ENCODE results near the gene SPTBN1. TPM values are rescaled to one million over a fixed set of nuclear protein-coding genes. Genes with fewer than 3 reads are reported as not detected.

SPTBN1 gene
- polyA plus RNA-seq, 4 donors: 27.1 to 195 (median 51.1) TPM

DNA sequence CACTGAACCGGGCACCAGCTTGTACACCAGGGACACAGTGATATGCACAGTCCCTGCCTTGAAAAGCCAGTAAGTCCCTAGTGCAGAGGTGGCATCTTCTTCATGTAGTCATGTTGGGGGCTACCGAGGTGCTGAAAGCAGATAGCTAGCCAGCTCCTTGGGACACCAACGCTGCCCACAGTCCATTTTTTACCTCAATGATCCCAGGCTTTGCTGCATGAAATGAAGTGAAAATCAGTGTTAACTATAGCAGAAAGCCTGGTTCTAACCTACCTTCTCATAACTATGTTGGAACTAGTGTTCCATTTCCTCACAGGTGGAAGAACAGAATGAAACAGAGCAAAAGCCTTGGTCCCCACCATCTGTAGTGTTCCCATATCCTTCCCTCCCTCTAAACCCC is 200.7 kb downstream of the SPTBN1 start:
- peaks cover 30 to 55% (median 40%) of the 10 kb centered on the region in 3 donors for H3K36me3 ChIP-seq (ENCODE audit: control insufficient read depth in 3 of 3, insufficient read depth in 2 of 3, low read depth in 1 of 3, low read length in 3 of 3)
- FAIRE-seq: no peak
- no peak for DNase-seq
- H3K27me3 ChIP-seq (ENCODE audit: control insufficient read depth in 3 of 3, insufficient read depth in 3 of 3, low read length in 3 of 3): no peaks in the 10 kb centered on the region
- H3K27ac ChIP-seq (ENCODE audit: low read depth in 1 of 3, low read length in 2 of 3): no peak overlapping the region
- H3K4me3 ChIP-seq (ENCODE audit: low read depth in 1 of 3, low read length in 3 of 3): no peak overlapping the region
- no peaks in the 10 kb centered on the region for H3K9me3 ChIP-seq (ENCODE audit: control insufficient read depth in 2 of 2, insufficient read depth in 1 of 2, low read depth in 1 of 2, low read length in 1 of 2)
- no peaks in the 10 kb centered on the region for H3K4me1 ChIP-seq (ENCODE audit: control insufficient read depth in 3 of 3, insufficient read depth in 2 of 3, low read depth in 1 of 3, low read length in 2 of 3)
- WGBS, 3 donors: 93 to 98% (median 98%) methylated on average over 3 of the region's 3 CpGs

DNA sequence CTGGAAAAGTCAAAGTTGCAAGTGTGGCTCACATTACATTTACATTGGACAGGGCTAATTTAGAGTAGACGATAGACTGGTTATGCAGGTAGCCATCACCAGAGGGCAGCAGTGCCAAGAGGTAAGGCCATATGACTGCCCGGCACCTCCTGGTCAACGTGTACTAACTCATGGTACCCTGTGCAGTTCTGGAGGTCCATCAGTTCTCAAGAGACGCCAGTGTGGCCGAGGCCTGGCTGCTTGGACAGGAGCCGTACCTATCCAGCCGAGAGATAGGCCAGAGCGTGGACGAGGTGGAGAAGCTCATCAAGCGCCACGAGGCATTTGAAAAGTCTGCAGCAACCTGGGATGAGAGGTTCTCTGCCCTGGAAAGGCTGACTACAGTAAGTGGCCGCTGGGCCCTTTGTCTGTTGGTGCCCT is 201.5 kb downstream of the SPTBN1 start:
- 84 to 87% (median 86%) methylated on average over 12 of the region's 12 CpGs for WGBS, 3 donors
- no peaks in the 10 kb centered on the region for H3K9me3 ChIP-seq (ENCODE audit: control insufficient read depth in 2 of 2, insufficient read depth in 1 of 2, low read depth in 1 of 2, low read length in 1 of 2)
- H3K27ac ChIP-seq (ENCODE audit: low read depth in 1 of 3, low read length in 2 of 3): peak overlapping the region in 1 of 3 donors; percentile 5
- H3K27me3 ChIP-seq (ENCODE audit: control insufficient read depth in 3 of 3, insufficient read depth in 3 of 3, low read length in 3 of 3): no peaks in the 10 kb centered on the region
- H3K4me1 ChIP-seq (ENCODE audit: control insufficient read depth in 3 of 3, insufficient read depth in 2 of 3, low read depth in 1 of 3, low read length in 2 of 3): no peaks in the 10 kb centered on the region
- FAIRE-seq: no peak
- DNase-seq: peak; percentile 51 to 53
- H3K4me3 ChIP-seq (ENCODE audit: low read depth in 1 of 3, low read length in 3 of 3): no peak overlapping the region
- peaks cover 27 to 60% (median 42%) of the 10 kb centered on the region in 3 donors for H3K36me3 ChIP-seq (ENCODE audit: control insufficient read depth in 3 of 3, insufficient read depth in 2 of 3, low read depth in 1 of 3, low read length in 3 of 3)

DNA sequence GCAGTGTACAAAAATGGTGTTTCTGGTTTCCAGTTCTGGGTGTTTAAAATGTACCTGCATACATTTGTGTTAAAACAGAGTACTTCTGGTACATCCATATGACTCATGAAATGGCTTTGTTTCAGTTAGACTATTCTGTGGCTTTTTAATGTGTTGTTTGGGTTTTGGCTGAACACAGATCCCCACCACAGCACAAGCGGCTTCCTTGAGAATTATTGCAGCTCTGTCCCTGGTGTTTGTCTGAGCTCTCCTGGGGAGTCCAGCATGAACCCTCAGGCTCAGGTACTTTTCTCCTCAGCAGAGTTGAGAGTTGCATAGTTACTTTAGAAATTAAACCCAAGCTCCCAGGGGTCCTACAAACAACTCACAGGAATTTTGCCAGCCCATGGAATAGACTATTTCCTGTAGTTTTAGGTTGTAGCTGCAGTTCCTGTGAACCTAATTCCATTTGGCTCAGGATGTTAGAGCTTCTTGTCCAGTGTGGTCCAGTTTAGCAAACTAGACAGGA is 202.5 kb downstream of the SPTBN1 start:
- Histone ChIP-seq H3K36me3 (ENCODE audit: control insufficient read depth in 3 of 3, insufficient read depth in 2 of 3, low read depth in 1 of 3, low read length in 3 of 3) (peaks cover 27 to 62% (median 49%) of the 10 kb centered on the region in 3 donors), H3K9me3 (ENCODE audit: control insufficient read depth in 2 of 2, insufficient read depth in 1 of 2, low read depth in 1 of 2, low read length in 1 of 2) (no peaks in the 10 kb centered on the region), H3K27ac (ENCODE audit: low read depth in 1 of 3, low read length in 2 of 3) (no peak overlapping the region), H3K4me3 (ENCODE audit: low read depth in 1 of 3, low read length in 3 of 3) (no peak overlapping the region), H3K4me1 (ENCODE audit: control insufficient read depth in 3 of 3, insufficient read depth in 2 of 3, low read depth in 1 of 3, low read length in 2 of 3) (no peaks in the 10 kb centered on the region), H3K27me3 (ENCODE audit: control insufficient read depth in 3 of 3, insufficient read depth in 3 of 3, low read length in 3 of 3) (no peaks in the 10 kb centered on the region)
- FAIRE-seq: no peak
- DNase-seq: no peak
- WGBS, 3 donors: 67 to 78% (median 77%) methylated on average over 1 of the region's 1 CpG

DNA sequence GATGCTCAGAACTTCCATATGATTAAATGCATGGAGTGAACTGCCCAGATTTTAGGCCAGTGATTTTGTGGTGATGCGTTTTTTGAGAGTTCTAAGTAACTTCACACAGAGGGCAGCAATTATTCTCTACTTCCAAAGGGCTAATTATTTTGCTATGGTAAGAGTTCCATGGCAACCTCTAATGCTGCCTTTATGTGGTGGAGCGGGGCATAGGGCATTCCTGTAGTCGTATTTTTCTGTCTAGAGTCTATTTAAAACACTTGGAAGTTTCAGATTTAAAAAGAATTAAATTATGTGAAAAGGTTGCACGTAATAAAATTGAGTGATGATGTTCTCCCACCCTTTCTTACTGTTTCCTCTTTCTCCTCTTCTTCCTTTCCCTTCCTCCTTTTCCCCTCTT is 203.4 kb downstream of the SPTBN1 start:
- DNase-seq (no peak), FAIRE-seq (no peak)
- no peaks in the 10 kb centered on the region for H3K9me3 ChIP-seq (ENCODE audit: control insufficient read depth in 2 of 2, insufficient read depth in 1 of 2, low read depth in 1 of 2, low read length in 1 of 2)
- WGBS, 3 donors: 87 to 91% (median 90%) methylated on average over 4 of the region's 4 CpGs
- H3K4me1 ChIP-seq (ENCODE audit: control insufficient read depth in 3 of 3, insufficient read depth in 2 of 3, low read depth in 1 of 3, low read length in 2 of 3): no peaks in the 10 kb centered on the region
- no peak overlapping the region for H3K27ac ChIP-seq (ENCODE audit: low read depth in 1 of 3, low read length in 2 of 3)
- no peak overlapping the region for H3K4me3 ChIP-seq (ENCODE audit: low read depth in 1 of 3, low read length in 3 of 3)
- H3K27me3 ChIP-seq (ENCODE audit: control insufficient read depth in 3 of 3, insufficient read depth in 3 of 3, low read length in 3 of 3): no peaks in the 10 kb centered on the region
- H3K36me3 ChIP-seq (ENCODE audit: control insufficient read depth in 3 of 3, insufficient read depth in 2 of 3, low read depth in 1 of 3, low read length in 3 of 3): peaks cover 28 to 58% (median 49%) of the 10 kb centered on the region in 3 donors

DNA sequence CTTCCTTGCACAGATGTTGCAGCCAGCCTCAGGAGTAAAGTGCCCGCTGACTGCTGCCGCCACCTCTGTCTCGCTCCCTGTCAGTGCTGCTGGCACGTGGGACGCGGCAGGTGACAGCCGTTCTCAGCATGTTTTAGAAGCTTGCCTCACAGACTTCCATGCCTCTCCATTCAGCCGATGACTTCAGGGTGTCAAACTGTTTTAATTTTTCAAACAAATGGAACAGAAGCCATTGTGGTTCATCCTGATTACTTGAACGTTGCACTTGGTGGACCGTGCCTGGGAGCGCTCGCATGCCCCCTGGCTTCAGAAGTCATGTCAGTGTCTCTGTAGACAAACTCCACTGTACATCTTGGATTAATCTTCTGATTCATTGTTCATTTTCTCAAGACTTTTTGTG is 204.6 kb downstream of the SPTBN1 start:
- Histone ChIP-seq H3K27ac (ENCODE audit: low read depth in 1 of 3, low read length in 2 of 3) (no peak overlapping the region), H3K4me1 (ENCODE audit: control insufficient read depth in 3 of 3, insufficient read depth in 2 of 3, low read depth in 1 of 3, low read length in 2 of 3) (peaks cover 0 to 6% (median 4%) of the 10 kb centered on the region in 3 donors), H3K9me3 (ENCODE audit: control insufficient read depth in 2 of 2, insufficient read depth in 1 of 2, low read depth in 1 of 2, low read length in 1 of 2) (no peaks in the 10 kb centered on the region), H3K27me3 (ENCODE audit: control insufficient read depth in 3 of 3, insufficient read depth in 3 of 3, low read length in 3 of 3) (no peaks in the 10 kb centered on the region), H3K4me3 (ENCODE audit: low read depth in 1 of 3, low read length in 3 of 3) (no peak overlapping the region), H3K36me3 (ENCODE audit: control insufficient read depth in 3 of 3, insufficient read depth in 2 of 3, low read depth in 1 of 3, low read length in 3 of 3) (peaks cover 22 to 52% (median 42%) of the 10 kb centered on the region in 3 donors)
- 88 to 92% (median 90%) methylated on average over 12 of the region's 12 CpGs for WGBS, 3 donors
- FAIRE-seq (no peak), DNase-seq (no peak)

DNA sequence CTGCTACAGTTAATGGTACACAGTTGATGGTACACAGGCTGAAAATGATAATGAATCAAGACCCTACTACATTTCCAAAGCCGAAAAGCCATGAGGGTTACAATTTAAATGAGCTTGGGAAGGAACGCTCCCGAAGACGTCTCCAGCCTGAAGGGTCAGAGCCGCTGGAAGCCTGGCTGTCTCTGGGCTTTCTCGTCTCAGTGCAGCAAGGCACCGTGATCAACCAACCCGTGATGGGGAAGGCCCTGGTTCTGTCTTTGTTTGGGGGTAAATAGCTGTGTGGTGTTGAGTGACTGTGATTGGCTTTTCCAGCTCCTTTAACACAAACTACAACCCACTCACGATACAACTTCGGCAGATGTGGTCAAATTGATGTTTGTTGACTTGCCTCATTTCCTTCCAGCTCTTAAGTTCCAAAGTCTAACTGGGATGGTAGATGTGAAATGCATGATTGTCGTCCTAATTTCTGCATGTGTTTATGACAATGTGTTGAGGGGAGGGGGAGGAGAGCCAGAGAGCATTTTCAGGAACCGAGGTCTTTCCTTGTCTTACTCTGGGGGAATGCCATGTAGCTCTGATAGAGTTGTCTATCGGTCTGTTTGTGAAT is 207.4 kb downstream of the SPTBN1 start:
- H3K27me3 ChIP-seq (ENCODE audit: control insufficient read depth in 3 of 3, insufficient read depth in 3 of 3, low read length in 3 of 3): no peaks in the 10 kb centered on the region
- 79 to 90% (median 83%) methylated on average over 13 of the region's 13 CpGs for WGBS, 3 donors
- peaks cover 23 to 61% (median 39%) of the 10 kb centered on the region in 3 donors for H3K36me3 ChIP-seq (ENCODE audit: control insufficient read depth in 3 of 3, insufficient read depth in 2 of 3, low read depth in 1 of 3, low read length in 3 of 3)
- no peaks in the 10 kb centered on the region for H3K9me3 ChIP-seq (ENCODE audit: control insufficient read depth in 2 of 2, insufficient read depth in 1 of 2, low read depth in 1 of 2, low read length in 1 of 2)
- FAIRE-seq (no peak), DNase-seq (no peak)
- peaks cover 0 to 8% (median 7%) of the 10 kb centered on the region in 3 donors for H3K4me1 ChIP-seq (ENCODE audit: control insufficient read depth in 3 of 3, insufficient read depth in 2 of 3, low read depth in 1 of 3, low read length in 2 of 3)
- H3K4me3 ChIP-seq (ENCODE audit: low read depth in 1 of 3, low read length in 3 of 3): no peak overlapping the region
- H3K27ac ChIP-seq (ENCODE audit: low read depth in 1 of 3, low read length in 2 of 3): no peak overlapping the region

DNA sequence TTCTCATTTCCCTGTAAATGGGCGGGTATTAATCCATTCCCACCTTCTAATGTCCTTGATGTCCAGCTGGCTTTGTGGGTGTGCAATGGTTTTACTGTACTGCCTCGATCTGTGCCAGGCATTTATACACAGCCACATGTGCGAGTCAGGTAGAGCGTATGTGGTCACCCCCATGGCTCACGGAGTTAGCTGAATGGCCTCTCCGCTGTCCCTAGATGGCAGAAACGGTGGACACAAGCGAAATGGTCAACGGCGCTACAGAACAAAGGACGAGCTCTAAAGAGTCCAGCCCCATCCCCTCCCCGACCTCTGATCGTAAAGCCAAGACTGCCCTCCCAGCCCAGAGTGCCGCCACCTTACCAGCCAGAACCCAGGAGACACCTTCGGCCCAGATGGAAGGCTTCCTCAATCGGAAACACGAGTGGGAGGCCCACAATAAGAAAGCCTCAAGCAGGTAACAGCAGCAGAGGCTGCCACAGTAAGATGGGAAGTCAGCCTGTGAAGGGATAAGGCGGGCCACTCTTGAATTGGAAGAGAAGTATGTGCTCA is 208.2 kb downstream of the SPTBN1 start:
- no peak overlapping the region for H3K4me3 ChIP-seq (ENCODE audit: low read depth in 1 of 3, low read length in 3 of 3)
- H3K36me3 ChIP-seq (ENCODE audit: control insufficient read depth in 3 of 3, insufficient read depth in 2 of 3, low read depth in 1 of 3, low read length in 3 of 3): peaks cover 20 to 55% (median 35%) of the 10 kb centered on the region in 3 donors
- FAIRE-seq: no peak
- H3K27ac ChIP-seq (ENCODE audit: low read depth in 1 of 3, low read length in 2 of 3): no peak overlapping the region
- H3K27me3 ChIP-seq (ENCODE audit: control insufficient read depth in 3 of 3, insufficient read depth in 3 of 3, low read length in 3 of 3): no peaks in the 10 kb centered on the region
- 93 to 95% (median 95%) methylated on average over 18 of the region's 18 CpGs for WGBS, 3 donors
- DNase-seq: no peak
- H3K9me3 ChIP-seq (ENCODE audit: control insufficient read depth in 2 of 2, insufficient read depth in 1 of 2, low read depth in 1 of 2, low read length in 1 of 2): no peaks in the 10 kb centered on the region
- H3K4me1 ChIP-seq (ENCODE audit: control insufficient read depth in 3 of 3, insufficient read depth in 2 of 3, low read depth in 1 of 3, low read length in 2 of 3): peaks cover 0 to 8% (median 8%) of the 10 kb centered on the region in 3 donors

DNA sequence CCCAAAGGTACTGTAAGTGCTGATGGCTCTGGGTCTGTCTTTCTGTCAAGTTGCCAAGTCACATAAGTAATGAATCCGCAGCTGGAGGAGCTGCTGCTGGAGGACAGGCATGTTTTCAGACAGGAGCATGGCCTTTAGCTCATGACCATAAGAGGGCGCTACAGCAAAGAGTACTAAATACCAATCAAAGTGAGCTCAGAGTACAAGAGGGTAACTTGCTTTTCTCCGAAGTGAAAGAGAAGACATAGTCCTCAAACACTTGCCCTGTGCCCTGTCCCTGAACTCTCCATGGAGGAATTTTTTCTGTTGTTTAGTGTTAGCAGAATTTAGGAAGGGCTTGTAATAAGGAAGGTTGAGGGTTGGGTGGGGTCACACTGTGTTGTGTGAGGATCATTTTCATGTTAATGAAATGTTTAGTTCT is 209.3 kb downstream of the SPTBN1 start:
- Histone ChIP-seq H3K27ac (ENCODE audit: low read depth in 1 of 3, low read length in 2 of 3) (peak overlapping the region in 2 of 3 donors; percentile 0 to 84), H3K27me3 (ENCODE audit: control insufficient read depth in 3 of 3, insufficient read depth in 3 of 3, low read length in 3 of 3) (no peaks in the 10 kb centered on the region), H3K9me3 (ENCODE audit: control insufficient read depth in 2 of 2, insufficient read depth in 1 of 2, low read depth in 1 of 2, low read length in 1 of 2) (no peaks in the 10 kb centered on the region), H3K36me3 (ENCODE audit: control insufficient read depth in 3 of 3, insufficient read depth in 2 of 3, low read depth in 1 of 3, low read length in 3 of 3) (peaks cover 18 to 57% (median 32%) of the 10 kb centered on the region in 3 donors), H3K4me1 (ENCODE audit: control insufficient read depth in 3 of 3, insufficient read depth in 2 of 3, low read depth in 1 of 3, low read length in 2 of 3) (peaks cover 0 to 17% (median 8%) of the 10 kb centered on the region in 3 donors), H3K4me3 (ENCODE audit: low read depth in 1 of 3, low read length in 3 of 3) (no peak overlapping the region)
- WGBS, 3 donors: 21 to 32% (median 30%) methylated on average over 3 of the region's 3 CpGs
- FAIRE-seq: no peak
- DNase-seq: peak; percentile 69 to 74

Data from small intestine (tissue), 7 donors.